Brain pericyte (primary cell): ENCODE results near the gene ANKRD39.

Experiments
- DNase-seq: peaks from one replicate; pipeline ENCODE4 v3.0.0-alpha.2; 2012; ENCODE audit warnings: low read depth, low spot score

The ANKRD39 gene

DNA sequence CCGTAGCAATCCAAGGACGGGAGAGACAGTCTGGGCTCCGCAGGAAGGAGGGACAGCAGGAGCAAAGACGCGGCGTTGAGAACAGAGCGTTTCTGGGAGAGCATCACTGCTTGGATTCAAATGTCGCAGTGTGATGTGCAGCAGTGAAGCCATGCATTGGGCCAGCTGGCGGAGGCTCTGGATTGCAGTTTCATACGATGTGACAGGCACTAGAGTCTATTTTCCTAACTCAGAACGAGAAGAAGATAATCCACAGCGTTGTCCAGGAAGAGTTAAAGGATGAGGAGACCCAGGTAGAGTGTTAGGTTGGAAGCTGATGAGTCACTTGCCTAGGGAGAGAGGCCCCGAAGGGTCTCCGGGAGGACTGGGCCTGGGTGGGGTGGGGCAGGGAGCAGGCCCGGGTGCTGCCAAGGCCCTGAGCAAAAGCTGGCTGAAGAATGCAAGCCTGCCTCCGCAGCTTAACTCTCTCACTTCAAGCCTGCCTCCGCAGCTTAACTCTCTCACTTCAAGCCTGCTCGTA lies 29.7 kb upstream of the ANKRD39 start:
- no peak for DNase-seq

DNA sequence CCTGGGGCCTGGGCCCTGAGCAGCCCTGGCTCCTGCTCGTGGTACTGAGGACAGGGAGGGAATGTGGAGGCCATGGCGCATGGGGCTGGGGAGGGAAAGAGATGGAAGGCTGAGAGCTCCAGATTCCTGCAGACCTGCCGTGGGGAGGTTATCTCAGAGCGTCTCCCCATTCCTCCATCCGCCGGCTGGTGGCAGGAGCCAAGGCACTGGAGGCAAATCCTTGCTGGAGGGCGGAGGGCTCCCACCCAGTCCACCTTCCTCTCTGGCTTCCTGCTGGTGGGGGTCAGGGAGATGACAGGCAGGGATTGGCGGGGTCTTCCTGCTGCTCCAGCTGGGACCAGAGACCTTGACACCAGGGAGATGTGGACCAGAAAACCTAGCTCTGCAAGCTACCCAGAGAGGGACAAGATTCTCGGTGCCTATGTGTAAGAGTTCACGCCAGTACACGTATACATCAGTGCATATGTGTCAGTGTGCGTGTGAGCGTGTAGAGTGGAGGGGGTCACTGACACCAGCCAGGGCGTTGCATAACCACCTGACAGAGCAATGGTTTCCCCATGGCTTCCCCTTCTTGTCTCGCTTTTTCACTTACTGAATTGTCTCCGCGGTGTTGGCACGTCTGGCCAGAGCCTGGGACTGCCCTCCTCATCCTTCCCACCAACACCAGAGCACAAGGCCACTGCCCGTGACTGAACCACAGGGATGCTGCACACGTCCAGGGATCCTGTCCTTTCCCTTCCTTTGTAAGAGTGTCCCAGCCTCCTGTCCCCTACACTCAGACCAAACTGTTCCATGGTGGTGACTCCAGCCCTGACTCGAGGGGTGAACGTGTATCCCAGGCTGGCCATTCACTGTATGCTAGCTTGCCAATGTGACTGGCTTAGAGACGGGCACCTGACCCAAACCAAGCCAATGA lies 27.9 kb upstream of the ANKRD39 start:
- no peak for DNase-seq

DNA sequence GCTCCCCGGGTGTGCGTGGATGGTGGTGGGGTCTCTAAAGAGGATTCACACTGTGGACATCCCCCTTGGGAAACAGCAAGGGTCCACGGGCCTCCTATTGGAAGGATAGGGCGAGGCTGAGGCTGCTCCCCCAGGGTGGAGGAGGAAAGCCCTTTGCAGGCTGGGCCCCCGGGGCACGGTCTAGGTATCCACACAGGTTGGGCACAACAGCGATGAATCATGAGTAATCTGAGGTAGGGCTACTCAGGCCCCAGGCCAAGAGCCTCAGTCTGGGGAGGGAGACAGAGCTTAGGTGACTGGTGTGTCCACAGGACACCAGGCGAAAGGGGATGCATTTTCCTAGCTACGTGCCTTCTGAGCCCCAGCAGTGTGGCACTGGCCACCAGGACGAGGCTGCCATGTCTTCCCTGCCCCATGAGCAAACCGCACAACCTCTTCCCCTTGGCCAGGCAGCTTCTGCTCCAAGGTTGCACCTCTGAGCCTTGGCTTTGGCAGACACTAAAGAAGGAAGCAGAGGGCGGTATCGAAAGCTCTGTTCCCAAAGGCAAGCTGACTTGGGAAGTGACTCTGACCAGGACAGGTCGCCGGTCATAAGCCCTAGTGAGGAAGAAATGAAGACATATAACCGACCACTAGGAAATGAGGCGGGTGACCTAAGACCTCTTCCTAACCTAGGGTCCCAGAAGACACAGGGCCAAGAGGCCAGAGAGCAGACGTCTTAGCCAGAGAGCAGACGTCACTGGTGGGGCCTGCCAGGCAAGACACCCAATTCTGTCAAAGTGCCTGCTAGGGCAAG lies 26.7 kb upstream of the ANKRD39 start:
- DNase-seq, result no peak

DNA sequence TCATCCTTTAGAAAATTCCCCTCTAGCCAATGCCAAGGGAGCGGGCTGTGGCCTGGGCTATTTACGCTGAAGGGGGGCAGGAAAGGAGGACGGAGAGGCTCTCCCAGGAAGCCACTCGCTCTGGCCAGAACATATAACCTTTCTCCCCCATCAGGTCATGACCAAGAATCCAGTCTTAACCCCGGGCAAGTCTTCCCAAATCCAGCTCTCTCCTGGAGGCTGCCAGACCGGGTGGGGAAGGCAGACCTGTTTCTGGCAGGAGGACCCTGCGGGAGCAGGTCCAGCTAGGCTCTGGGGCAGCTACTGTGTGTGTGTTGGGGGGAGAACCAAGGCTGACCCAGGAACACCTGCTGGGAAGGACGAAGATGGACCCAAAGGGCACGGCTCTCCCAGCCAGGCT lies 25.5 kb upstream of the ANKRD39 start:
- DNase-seq, result no peak

DNA sequence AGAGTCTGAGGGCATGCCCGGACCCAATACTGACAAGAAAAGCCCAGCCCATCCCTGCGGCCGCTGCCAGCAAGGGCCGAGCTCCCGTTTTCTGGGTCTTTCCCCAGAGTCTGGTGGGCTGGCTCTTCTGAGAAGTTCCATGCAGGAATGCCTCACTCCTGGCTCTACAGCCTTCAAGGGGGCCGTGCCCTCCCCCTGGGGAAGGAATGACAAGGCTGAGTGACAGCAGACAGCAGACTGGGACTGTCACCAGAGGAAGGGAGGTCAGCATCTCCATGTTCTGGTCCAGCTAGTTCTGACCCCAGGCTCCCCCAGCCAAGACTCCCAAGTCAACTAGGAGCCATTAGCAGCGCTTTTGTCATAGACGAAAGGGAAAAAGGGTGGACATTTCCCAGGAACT lies 25.1 kb upstream of the ANKRD39 start:
- no peak for DNase-seq

DNA sequence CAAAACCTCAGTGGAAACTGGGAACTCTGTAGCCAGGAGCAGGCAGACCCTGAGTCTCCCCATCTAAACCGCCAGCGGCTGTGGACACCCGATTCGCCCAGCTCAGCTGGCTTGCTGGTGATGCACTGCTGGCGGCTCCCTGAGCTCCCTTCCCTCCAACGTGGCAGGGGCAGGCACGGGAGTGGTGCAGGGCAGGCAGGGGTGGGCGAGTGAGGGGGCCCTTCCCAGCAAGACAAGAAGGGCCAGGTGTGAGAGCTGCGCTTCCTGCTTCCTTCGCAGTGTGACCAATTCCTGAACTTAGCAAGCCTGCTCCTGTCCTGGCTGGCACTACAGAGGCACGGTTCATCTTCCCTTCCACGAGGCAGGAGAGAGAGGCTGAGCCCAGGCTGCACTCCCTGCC lies 24.4 kb upstream of the ANKRD39 start:
- DNase-seq, result no peak

DNA sequence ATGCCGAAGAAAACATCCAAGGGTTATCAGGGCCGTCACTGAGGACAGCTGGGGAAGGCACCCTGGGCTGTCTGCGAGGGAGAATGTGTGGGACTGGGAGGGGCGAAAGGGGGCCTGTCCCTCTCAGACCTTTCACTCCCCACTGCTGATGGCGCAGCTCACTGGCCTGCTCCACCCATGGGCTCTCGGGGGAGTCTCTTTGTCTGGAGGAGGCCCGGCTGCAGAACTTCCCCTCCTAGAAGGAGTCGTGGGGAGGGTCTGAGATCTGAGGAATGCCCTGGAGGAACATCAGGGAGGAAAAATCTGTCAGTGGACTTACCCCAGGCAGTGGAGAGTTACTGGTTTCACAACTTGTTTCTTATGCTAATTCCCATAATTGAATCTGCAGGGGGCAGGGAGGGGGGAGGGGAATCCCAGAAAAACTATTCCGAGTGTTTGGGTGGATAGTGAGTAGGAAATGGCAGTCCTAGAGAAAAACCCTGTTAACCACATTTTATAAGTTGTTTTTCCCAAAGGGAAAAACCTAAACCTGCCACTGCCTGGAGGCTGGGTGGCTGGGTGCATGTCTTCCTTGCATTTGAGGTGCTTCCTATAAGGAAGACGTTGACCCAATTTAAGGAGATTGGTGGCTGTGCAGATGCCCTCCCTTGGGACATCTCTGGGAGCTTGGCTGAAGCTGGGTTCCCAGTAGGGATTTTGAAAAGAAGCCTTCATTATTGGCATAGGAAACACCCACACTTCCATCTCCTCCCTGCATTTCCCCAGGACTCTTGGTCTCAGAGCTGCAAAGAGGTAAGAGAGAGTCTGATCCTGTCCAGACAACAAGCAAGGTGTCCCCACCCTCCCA lies 23.8 kb upstream of the ANKRD39 start:
- no peak for DNase-seq

DNA sequence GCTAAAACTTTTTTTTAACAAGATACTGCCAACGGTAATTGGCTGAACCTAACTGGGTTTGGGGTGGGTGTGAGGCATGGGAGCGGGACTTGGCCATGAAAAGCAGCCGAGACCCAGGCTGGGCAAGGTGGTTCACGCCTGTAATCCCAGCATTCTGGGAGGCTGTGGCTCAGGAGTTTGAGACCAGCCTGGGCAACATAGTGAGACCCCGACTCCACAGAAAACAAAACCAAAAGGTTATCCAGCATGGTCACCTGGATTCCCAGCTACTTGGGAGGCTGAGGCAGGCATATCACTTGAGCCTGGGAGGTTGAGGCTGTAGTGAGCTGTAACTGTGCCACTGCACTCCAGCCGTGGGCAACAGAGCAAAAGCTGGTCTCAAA lies 23.1 kb upstream of the ANKRD39 start:
- DNase-seq, result no peak

DNA sequence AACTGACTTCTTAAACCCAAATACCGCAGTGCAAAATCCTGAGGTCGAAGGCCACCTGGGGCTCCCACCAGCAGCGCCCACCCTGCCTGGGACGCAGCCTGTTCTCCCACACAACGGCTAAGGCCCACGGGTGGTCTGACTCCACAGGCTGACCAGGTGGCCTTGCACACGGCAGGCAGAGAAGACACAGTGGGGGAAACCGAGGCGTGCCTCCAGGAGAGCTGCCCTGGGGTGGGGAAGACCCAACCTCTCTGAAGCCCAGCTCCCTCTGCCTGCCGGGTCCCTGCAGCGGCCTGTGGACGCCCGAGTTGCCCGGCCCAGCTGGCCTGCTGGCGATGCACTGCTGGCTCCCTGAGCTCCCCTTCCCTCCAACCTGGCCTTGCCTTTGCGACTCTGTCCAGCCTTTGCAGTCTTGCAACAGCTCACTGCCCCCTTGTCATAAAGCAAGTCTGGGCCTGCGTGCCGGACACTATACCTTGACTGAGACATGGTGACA lies 21.8 kb upstream of the ANKRD39 start:
- no peak for DNase-seq

DNA sequence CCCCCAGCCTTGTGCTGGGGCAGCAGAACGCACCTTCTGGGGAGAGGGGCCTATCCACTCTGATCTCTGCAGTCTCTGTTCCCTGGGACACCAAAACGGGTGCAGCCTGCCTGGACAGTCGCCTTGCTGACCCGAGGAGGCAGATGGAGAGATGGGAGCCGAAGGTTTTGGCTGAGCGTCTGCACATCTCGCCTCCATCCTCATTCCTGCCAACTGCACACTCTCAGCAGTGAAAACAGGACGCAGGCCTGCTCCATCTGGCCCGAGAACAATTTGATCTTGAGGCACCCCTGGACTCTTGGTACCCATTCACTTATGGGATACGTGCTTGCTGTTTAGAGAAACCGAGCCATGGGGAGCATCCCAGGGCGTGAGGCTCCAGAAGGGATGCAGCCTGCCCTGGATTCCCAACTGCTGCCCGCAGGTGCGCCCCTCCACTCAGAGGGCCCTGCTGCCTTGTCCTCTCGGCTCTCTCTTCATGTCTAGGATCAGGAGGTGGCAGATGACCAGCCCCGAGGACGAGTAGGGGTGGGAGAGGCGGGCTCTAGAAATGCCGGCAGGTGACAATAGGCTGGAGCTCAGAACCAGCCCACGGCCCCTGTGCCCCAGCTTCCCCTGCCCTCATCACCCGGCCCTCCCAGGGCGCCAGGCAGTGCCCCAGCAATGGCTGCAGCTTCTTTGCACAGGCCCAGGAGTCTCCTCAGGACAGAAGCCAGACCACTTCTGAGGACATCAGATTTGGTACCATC lies 21.2 kb upstream of the ANKRD39 start:
- DNase-seq, result no peak

DNA sequence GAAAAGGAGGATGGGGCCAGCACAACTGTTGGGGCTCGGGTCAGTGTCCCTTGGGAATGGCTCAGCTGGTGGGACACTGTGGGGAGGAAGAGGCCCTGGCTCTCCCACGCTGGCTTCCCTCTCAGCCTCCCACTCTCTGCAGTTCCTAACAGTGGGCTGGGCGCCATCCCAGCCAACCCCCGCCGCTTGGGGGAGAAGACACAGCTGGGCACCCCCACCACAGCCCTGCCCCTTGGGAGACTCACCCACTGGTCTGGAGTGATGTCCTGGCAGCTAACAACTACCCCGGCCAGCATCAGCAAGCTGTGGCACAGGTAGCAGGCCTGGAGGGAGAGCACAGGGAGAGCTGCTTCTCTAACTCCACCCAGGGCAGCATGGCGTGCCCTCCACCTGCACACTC lies 20.4 kb upstream of the ANKRD39 start:
- DNase-seq, result no peak

DNA sequence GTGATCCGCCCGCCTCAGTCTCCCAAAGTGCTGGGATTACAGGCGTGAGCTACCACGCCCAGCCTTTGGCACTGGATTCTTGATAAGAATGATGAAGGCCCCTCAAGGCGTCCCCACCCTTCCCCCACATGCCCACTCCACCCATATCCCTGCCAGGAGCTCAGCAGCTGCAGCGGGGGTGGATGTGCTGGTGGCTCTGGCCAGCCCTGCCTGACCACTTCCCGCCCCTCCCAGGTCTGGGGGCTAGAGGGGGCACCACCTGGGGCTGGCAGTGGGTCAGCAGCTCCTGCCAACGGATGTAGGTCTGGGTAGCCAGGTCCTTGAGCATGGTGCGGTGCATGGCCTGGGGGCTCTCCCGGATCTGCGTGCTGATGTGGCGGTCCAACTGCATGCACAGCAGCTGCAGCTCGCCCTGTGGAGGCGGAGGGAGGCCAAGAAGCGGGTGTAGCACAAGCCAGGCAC lies 19.8 kb upstream of the ANKRD39 start:
- DNase-seq, result no peak

DNA sequence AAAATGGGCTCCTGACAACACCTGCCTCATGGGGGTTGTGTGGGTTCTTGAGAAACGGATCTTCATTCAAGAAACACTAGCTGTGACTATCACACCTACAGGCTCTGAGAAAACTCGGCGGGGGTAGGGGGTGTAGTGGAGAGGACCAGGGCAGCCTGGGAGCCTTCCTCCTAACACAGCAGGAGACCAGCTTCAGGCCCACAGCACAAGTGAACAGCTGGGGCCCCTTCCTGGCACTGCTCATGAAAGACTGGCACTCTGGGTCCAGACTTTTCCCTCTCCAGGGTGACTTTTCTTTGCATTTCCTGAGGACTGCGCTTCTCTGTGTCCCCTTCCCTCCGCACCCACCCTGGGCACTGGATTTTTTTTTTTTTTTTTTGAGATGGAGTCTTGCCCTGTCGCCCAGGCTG lies 19.2 kb upstream of the ANKRD39 start:
- no peak for DNase-seq

DNA sequence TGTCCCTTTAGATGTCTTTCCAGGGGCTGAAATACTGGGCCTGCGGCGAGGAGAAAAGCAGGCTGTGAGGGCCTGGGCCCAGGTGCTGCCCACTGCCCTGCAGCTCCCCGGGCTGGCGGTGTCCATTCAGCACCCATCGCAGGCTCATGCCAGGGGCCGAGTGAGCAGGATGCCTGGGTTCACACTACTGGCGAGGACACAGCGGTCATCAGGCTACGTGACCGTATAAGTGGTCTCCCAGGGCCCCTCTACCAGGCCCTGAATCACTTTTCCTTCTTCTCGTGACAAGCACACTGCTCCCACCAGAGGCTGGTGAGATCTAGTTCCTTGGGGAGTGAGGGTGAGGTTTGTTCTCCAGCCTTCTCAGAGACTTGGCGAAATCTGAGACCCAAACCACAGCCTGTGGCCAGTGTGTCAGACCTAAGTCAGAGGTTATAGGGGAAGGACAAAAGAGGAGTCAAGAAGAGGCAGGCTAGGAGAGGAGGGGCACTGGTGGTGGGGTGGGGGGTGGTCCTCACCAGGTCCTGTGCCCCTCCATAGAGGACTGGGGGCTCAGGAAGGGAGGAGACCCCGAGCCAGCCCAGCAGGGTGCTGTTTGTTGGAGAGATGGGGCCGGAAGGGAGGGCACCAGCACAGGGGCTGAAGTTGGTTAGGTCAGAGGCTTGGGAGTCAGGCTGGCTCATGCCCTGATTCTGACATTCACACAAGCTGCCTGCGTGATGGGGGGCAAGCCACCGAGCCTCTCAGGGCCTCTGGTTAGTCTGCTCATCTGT lies 18.6 kb upstream of the ANKRD39 start:
- peak; percentile 33 for DNase-seq

DNA sequence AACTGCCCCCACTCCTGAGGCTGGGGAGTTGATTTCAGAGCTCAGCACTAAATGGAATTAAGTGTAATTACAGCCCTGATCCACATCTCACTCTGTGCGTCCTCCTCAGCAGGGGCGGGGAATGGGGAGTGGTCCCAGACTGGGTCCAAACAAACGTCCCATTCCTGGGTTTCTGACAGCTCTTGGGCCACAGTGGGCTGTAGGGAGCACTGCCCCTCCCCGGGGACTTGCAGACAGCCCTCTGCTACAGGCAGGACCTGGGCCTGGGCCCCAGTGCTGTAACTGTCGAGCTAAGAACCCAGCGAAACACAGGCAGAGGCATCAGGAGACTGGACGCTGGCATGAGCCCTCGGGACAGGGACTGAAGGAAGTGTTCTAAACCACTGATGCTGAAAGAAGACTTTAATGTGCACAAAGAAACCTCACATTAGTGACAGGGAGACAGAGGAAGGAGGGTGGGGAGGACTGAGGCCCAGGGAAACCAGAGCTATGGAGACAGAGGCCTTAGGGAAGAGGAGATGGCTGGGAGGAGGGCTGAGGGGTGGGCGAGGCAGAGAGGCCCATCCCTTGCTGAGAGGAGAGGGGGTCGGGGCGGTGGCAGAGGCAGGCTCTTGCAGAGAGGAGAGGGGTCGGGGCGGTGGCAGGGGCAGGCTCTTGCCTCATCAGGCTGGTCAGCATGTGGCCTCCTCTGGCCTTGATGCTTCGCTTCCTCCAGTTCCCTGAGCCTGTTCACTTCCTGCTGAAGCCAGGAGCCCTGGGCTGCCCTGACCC lies 17.9 kb upstream of the ANKRD39 start:
- DNase-seq, result no peak

DNA sequence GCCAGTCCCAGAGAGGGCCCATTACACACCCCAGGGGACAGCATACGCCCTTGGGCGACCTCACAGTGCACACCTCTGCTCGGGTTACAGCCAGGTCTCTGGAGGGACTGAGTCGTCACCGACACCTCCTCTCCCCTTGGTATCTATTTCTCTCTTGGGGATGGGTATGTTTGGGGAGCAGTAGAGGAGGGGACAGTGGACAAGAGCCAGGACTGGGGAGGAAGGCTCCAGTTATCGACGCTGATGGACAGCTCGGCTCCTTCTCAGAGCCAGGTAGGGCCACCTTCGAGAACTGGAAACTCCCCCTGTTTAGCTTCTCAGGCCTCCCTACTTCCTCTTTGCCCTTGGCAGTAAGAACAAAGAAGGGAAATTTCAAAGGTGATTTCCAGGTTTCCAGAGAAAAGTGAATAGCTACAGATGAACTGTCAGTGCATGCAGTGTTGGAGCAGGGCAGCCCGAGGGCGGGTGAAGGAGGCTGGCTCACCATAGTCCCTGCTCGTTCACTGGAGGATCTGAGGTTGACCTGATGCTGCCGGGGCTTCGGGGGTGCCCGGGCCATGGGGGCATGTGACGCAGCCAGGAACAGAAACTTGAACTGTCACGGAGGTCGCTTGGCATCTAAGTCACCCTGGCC lies 16.5 kb upstream of the ANKRD39 start:
- no peak for DNase-seq

DNA sequence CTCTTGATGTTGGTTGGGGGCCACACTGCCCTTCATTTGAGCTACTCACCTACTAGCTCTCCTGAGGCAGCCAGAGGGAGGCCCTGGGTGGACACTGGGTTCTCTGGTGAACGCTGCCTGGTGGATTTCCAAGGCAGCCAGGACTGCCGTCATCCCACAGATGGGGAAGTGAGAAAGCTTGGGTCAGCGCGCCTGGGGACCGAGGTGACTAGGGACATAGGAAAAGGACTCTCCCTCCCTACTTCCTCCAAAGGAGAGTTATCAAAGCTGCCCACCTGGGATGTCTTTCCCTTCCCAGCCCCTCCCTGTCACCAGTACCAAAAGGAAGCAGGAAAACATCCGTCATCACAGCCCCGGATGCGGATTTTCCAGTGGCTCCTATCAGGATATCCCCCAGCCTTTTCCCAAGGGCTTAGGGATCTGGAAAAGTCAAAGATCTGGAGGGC lies 15.9 kb upstream of the ANKRD39 start:
- DNase-seq, result no peak

DNA sequence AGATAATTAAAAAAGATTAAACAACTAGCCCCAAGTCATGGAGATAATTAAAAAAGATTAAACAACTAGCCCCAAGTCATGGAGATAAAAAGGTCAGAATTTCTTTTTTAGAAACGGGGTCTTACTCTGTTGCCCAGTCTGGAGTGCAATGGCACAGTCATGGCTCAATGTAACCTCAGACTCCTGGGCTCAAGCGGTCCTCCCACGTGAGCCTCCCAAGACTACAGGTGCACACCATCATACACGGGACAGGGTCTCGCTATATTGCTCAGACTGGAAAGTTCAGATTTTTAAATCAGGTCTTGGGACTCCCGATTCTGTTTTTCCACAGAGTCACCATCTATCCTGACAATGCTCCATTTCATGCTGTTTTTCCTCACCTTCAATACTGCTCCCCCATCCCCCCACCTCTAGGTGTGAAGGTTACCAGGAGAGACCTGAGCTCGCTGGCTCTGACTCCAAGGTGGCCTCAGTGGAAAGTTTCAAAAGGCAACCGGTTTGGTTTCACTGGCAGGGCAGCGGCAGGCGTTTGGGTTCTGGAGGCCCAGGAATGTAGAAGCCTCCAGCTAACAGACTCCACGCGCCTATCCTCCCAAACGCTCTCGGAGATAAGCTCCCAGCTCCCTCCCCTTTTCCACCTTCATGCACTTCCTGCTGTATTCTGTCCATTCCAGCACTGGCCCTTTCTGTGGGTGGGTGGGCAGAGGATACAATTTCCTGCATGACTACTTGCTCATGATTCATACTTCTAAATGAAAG lies 15.0 kb upstream of the ANKRD39 start:
- no peak for DNase-seq
